ENCODE measurements around the gene TBX5. TPM values are rescaled to one million over a fixed set of nuclear protein-coding genes. Genes with fewer than 3 reads are reported as not detected.

TBX5 gene
- total and polyA plus RNA-seq, 2 of the 4 experiments (the other 2 are of a cell fraction), result 13.3 to 14.7 TPM

- no peak overlapping the region for H2AFZ ChIP-seq (replicated peaks; ENCODE audit: low read length, poor library complexity)
- no peak overlapping the region for H3K4me3 ChIP-seq (ENCODE audit: insufficient read depth, low read depth, low read length)
- no peaks in the 10 kb centered on the region; the same call in 1 of the 2 replicates for H3K9me3 ChIP-seq (ENCODE audit: control insufficient read depth, insufficient read depth, low read length)
- no CpG with 5 or more reads among the region's 6 CpGs for WGBS, 2 experiments (ENCODE audit: extremely low coverage in 2 of 2, insufficient read length in 1 of 2)
- no peak overlapping the region for H2AK5ac ChIP-seq (ENCODE audit: low read depth, low read length)
- no peak overlapping the region for H4K91ac ChIP-seq (ENCODE audit: insufficient read depth, low read depth, low read length)
- no peak overlapping the region for H3K4ac ChIP-seq (ENCODE audit: low read depth, low read length)
- no peak overlapping the region for H3K27ac ChIP-seq (ENCODE audit: insufficient read depth, low read length)
- intact Hi-C loops (cut with micrococcal nuclease) (no loop called here), in situ Hi-C loops (cut with MboI; ENCODE audit: low sequenced_read_pairs) (no loop called here), dilution Hi-C loops (cut with HindIII; ENCODE audit: low sequenced_read_pairs, unreplicated experiment) (no loop called here)
- no peak overlapping the region for H2BK120ac ChIP-seq (ENCODE audit: low read depth, low read length)
- ATAC-seq (ENCODE audit: low read depth) (no peak), DNase-seq (no peak)
- no peaks in the 10 kb centered on the region for H3K36me3 ChIP-seq (ENCODE audit: control insufficient read depth, insufficient read depth, low read length)
- H3K79me1 ChIP-seq (ENCODE audit: low read depth in 1 of 2, low read length in 2 of 2), result no peaks in the 10 kb centered on the region
- CTCF ChIA-PET, result no interaction called here
- 0 out of 2 replicates have a peak, but pooled peaks cover 2% of the 10 kb centered on the region for H3K4me1 ChIP-seq (ENCODE audit: control insufficient read depth, insufficient read depth, low read length)
- POLR2A ChIA-PET (ENCODE audit: unreplicated experiment), result no interaction called here
- 0 out of 2 replicates have a peak, but pooled peaks cover 3% of the 10 kb centered on the region for H3K9me1 ChIP-seq (ENCODE audit: insufficient read depth, low read length)
- H3K27me3 ChIP-seq (ENCODE audit: control insufficient read depth, insufficient read depth, low read length), result no peaks in the 10 kb centered on the region
- no peak for TF ChIP-seq RAD21 (IDR thresholded peaks at IDR 0.05; ENCODE audit: low read length)
- TF ChIP-seq ELK1 (IDR thresholded peaks at IDR 0.05; ENCODE audit: borderline replicate concordance, low read depth, low read length), result no peak
- TF ChIP-seq USF2 (IDR thresholded peaks at IDR 0.05; ENCODE audit: low read depth, low read length), result no peak
- no peak for TF ChIP-seq POLR2A (IDR thresholded peaks at IDR 0.05; ENCODE audit: low read depth, low read length)
- TF ChIP-seq BHLHE40 (IDR thresholded peaks at IDR 0.05; ENCODE audit: low read depth, low read length), result no peak
- TF ChIP-seq RCOR1 (IDR thresholded peaks at IDR 0.05; ENCODE audit: insufficient replicate concordance, low read length), result no peak
- no peak for TF ChIP-seq MXI1 (IDR thresholded peaks at IDR 0.05; ENCODE audit: borderline replicate concordance, low read depth, low read length)
- no peak for TF ChIP-seq MAZ (IDR thresholded peaks at IDR 0.05; ENCODE audit: borderline replicate concordance, low read depth, low read length)
- TF ChIP-seq CTCF (conservative IDR thresholded peaks at IDR 0.05; ENCODE audit: low read depth, low read length), result no peak
- TF ChIP-seq FOS (IDR thresholded peaks at IDR 0.05; ENCODE audit: low read depth, low read length), result no peak
- no peak for TF ChIP-seq CEBPB (IDR thresholded peaks at IDR 0.05; ENCODE audit: low read depth, low read length)
- no peak for TF ChIP-seq SMC3 (IDR thresholded peaks at IDR 0.05; ENCODE audit: low read depth, low read length)
- no peak for TF ChIP-seq MAFK (IDR thresholded peaks at IDR 0.05; ENCODE audit: low read depth, low read length)
- no peak for TF ChIP-seq NFE2L2 (IDR thresholded peaks at IDR 0.05; ENCODE audit: low read depth, low read length)
- no peak for TF ChIP-seq CHD1 (IDR thresholded peaks at IDR 0.05; ENCODE audit: low read depth, low read length)
- no peak for TF ChIP-seq RFX5 (IDR thresholded peaks at IDR 0.05; ENCODE audit: low read depth, low read length)
- no peak overlapping the region for H4K5ac ChIP-seq (ENCODE audit: low read depth, low read length)
- H3K9ac ChIP-seq (ENCODE audit: low read depth, low read length), result no peak overlapping the region
- H2BK15ac ChIP-seq (ENCODE audit: low read depth, low read length), result no peak overlapping the region
- BruUV-seq (replicated peaks), result no TSS peak
- no peak overlapping the region for H3K14ac ChIP-seq (replicated peaks; ENCODE audit: low read depth, low read length)
- no peak overlapping the region for H3K56ac ChIP-seq (ENCODE audit: extremely low read depth, insufficient read depth, low read length)
- no peak overlapping the region for H3K4me2 ChIP-seq (ENCODE audit: low read depth, low read length)
- no peak overlapping the region for H2BK20ac ChIP-seq (ENCODE audit: low read depth, low read length)
- no peak overlapping the region for H3K18ac ChIP-seq (ENCODE audit: low read depth, low read length)
- H2BK5ac ChIP-seq (ENCODE audit: low read depth, low read length, poor library complexity, severe bottlenecking), result no peak overlapping the region
- no peaks in the 10 kb centered on the region for H4K20me1 ChIP-seq (ENCODE audit: insufficient read depth, low read length)
- H4K8ac ChIP-seq (ENCODE audit: low read depth in 2 of 2, low read length in 2 of 2), result no peak overlapping the region
- H3K23ac ChIP-seq (ENCODE audit: low read depth, low read length), result no peak overlapping the region
- no peak overlapping the region for H2AK9ac ChIP-seq (replicated peaks; ENCODE audit: low read depth, low read length, poor library complexity)
These were observed 64.3 kb downstream of the TBX5 start for GRCh38 chr12:114341635-114342034.
